IMR-90 (cell line): ENCODE results near the gene ADAP2. TPM values are rescaled to one million over a fixed set of nuclear protein-coding genes. Genes with fewer than 3 reads are reported as not detected.

Experiments
- ATAC-seq: fragments of 200-7000 bp; cut with Tn5 transposase; 2 replicates; pipeline ENCODE4 v1.9.1; 2020; ENCODE audit warnings: low read depth, mild to moderate bottlenecking, moderate library complexity
- BruUV-seq: library from RNA; stranded (reverse); fragments of 400-500 nt; replicated peaks from 2 replicates; lab custom pipeline; 2021; lab: Mats Ljungman, UMichigan
- CTCF ChIA-PET: fragments of 300-600 bp; formaldehyde crosslinking; extraction: SDS; loops from one replicate; lab custom pipeline; 2021; ENCODE audit warnings: antibody characterized with exemption; lab: Yijun Ruan, JAX
- POLR2A ChIA-PET: fragments of 300-600 bp; sonication (Branson Sonifier 250); formaldehyde crosslinking; loops from one replicate; lab custom pipeline; 2022; ENCODE audit warnings: antibody characterized with exemption; ENCODE audit not compliant: unreplicated experiment; lab: Charles Lee
- DNase-seq: peaks from one replicate; pipeline ENCODE4 v3.0.0; 2013
- H2AFZ ChIP-seq: replicated peaks from 2 replicates; pipeline ENCODE3; 2013; ENCODE audit warnings: low read length, mild to moderate bottlenecking; ENCODE audit not compliant: poor library complexity
- H2AK5ac ChIP-seq: 2 replicates; pipeline ENCODE4 v1.6.1; 2013; ENCODE audit warnings: low read depth, low read length, inconsistent platforms
- H2AK9ac ChIP-seq: replicated peaks from 2 replicates; pipeline ENCODE3; 2013; ENCODE audit warnings: mild to moderate bottlenecking, low read depth, low read length, moderate library complexity; ENCODE audit not compliant: poor library complexity
- H2BK120ac ChIP-seq: 2 replicates; pipeline ENCODE4 v1.6.1; 2013; ENCODE audit warnings: low read depth, low read length, inconsistent platforms
- H2BK15ac ChIP-seq: 3 replicates; pipeline ENCODE4 v1.6.1; 2013; ENCODE audit warnings: low read depth, low read length, inconsistent platforms
- H2BK20ac ChIP-seq: 2 replicates; pipeline ENCODE4 v1.6.1; 2013; ENCODE audit warnings: low read depth, mild to moderate bottlenecking, inconsistent platforms, low read length, moderate library complexity
- H2BK5ac ChIP-seq: 2 replicates; pipeline ENCODE4 v1.6.1; 2013; ENCODE audit warnings: mild to moderate bottlenecking, low read depth, low read length, inconsistent platforms; ENCODE audit not compliant: poor library complexity, severe bottlenecking
- H3K14ac ChIP-seq: replicated peaks from 2 replicates; pipeline ENCODE4 v1.6.1; 2013; ENCODE audit warnings: low read depth, low read length, inconsistent platforms
- H3K18ac ChIP-seq: 2 replicates; pipeline ENCODE4 v1.6.1; 2013; ENCODE audit warnings: low read depth, low read length, control low read depth
- H3K23ac ChIP-seq: 2 replicates; pipeline ENCODE4 v1.6.1; 2013; ENCODE audit warnings: low read depth, low read length, inconsistent platforms
- H3K27ac ChIP-seq: 2 replicates; pipeline ENCODE4 v1.5.1; 2013; ENCODE audit warnings: mild to moderate bottlenecking, control low read depth, low read length; ENCODE audit not compliant: insufficient read depth
- H3K27me3 ChIP-seq: 2 replicates; pipeline ENCODE4 v1.6.1; 2013; ENCODE audit warnings: low read length; ENCODE audit not compliant: control insufficient read depth, insufficient read depth
- H3K36me3 ChIP-seq: 2 replicates; pipeline ENCODE4 v1.6.1; 2013; ENCODE audit warnings: low read length, mixed read lengths; ENCODE audit not compliant: control insufficient read depth, insufficient read depth
- H3K4ac ChIP-seq: 2 replicates; pipeline ENCODE4 v1.6.1; 2013; ENCODE audit warnings: low read depth, low read length, inconsistent platforms
- H3K4me1 ChIP-seq: 2 replicates; pipeline ENCODE4 v1.6.1; 2013; ENCODE audit warnings: low read length, mixed read lengths; ENCODE audit not compliant: control insufficient read depth, insufficient read depth
- H3K4me2 ChIP-seq: 2 replicates; pipeline ENCODE4 v1.6.1; 2013; ENCODE audit warnings: low read depth, mild to moderate bottlenecking, control low read depth, low read length, moderate library complexity
- H3K4me3 ChIP-seq: 2 replicates; pipeline ENCODE4 v1.5.1; 2013; ENCODE audit warnings: low read depth, mild to moderate bottlenecking, control low read depth, low read length, moderate library complexity; ENCODE audit not compliant: insufficient read depth
- H3K56ac ChIP-seq: 2 replicates; pipeline ENCODE4 v1.6.1; 2013; ENCODE audit warnings: low read length, inconsistent platforms; ENCODE audit not compliant: insufficient read depth; ENCODE audit errors: extremely low read depth
- H3K79me1 ChIP-seq, 2 experiments: 2 replicates each; pipeline ENCODE4 v1.6.1; 2013; ENCODE audit warnings: low read length in 2 of 2, inconsistent platforms in 1 of 2, low read depth in 1 of 2
- H3K9ac ChIP-seq: 2 replicates; pipeline ENCODE4 v1.6.1; 2013; ENCODE audit warnings: low read depth, low read length, control low read depth
- H3K9me1 ChIP-seq: 2 replicates; pipeline ENCODE4 v1.6.1; 2013; ENCODE audit warnings: low read length, inconsistent platforms; ENCODE audit not compliant: insufficient read depth
- H3K9me3 ChIP-seq: 2 replicates; pipeline ENCODE4 v1.6.1; 2013; ENCODE audit warnings: low read length; ENCODE audit not compliant: control insufficient read depth, insufficient read depth
- H4K20me1 ChIP-seq: 2 replicates; pipeline ENCODE4 v1.6.1; 2013; ENCODE audit warnings: low read length, inconsistent platforms; ENCODE audit not compliant: insufficient read depth
- H4K5ac ChIP-seq: 2 replicates; pipeline ENCODE4 v1.6.1; 2013; ENCODE audit warnings: mild to moderate bottlenecking, low read depth, low read length, control low read depth
- H4K8ac ChIP-seq, 2 experiments: 2 replicates each; pipeline ENCODE4 v1.6.1; 2013; ENCODE audit warnings: low read depth in 2 of 2, low read length in 2 of 2, control low read depth in 1 of 2, inconsistent platforms in 1 of 2
- H4K91ac ChIP-seq: 2 replicates; pipeline ENCODE4 v1.6.1; 2013; ENCODE audit warnings: low read depth, low read length, inconsistent platforms; ENCODE audit not compliant: insufficient read depth
- CHD1 ChIP-seq: IDR thresholded peaks from 2 replicates; pipeline ENCODE4 v1.6.1; 2012; ENCODE audit warnings: low read depth, low read length, improper control_type of control experiment
- FOS ChIP-seq: fragments of 150-350 bp; IDR thresholded peaks from 2 replicates; pipeline ENCODE4 v1.6.1; 2016; ENCODE audit warnings: low read depth, low read length
- NFE2L2 ChIP-seq: fragments of 150-350 bp; IDR thresholded peaks from 2 replicates; pipeline ENCODE4 v1.6.1; 2016; ENCODE audit warnings: low read depth, mild to moderate bottlenecking, low read length
- dilution Hi-C: fragments of 300-500 bp; cut with HindIII; formaldehyde crosslinking; loops from one replicate; pipeline ENCODE4 v1.14.3; 2018; ENCODE audit warnings: low sequenced_read_pairs; ENCODE audit not compliant: unreplicated experiment
- in situ Hi-C: fragments of 300-500 bp; cut with MboI; formaldehyde crosslinking; loops from 3 replicates; pipeline ENCODE4 v1.14.3; 2019; ENCODE audit warnings: low sequenced_read_pairs, inconsistent platforms, mixed read lengths
- intact Hi-C: fragments of 100-400 bp; cut with micrococcal nuclease; formaldehyde crosslinking; loops from 2 replicates; pipeline ENCODE4 v1.10.0; 2022
- polyA plus RNA-seq, 3 experiments: library from polyadenylated mRNA; depleted of rRNA; stranded (reverse); fragments of >200 nt; gene quantifications; 2 replicates each; pipeline ENCODE4 v1.2.3, GENCODE V29; 2012; ENCODE audit warnings: low replicate concordance in 1 of 3
- total RNA-seq: library from RNA; depleted of rRNA; stranded (reverse); fragments of >200 nt; gene quantifications from 2 replicates; pipeline ENCODE4 v1.2.3, GENCODE V29; 2012

ADAP2 gene
- total and polyA plus RNA-seq, 2 of the 4 experiments (the other 2 are of a cell fraction) = 0.90 to 1.2 TPM

DNA sequence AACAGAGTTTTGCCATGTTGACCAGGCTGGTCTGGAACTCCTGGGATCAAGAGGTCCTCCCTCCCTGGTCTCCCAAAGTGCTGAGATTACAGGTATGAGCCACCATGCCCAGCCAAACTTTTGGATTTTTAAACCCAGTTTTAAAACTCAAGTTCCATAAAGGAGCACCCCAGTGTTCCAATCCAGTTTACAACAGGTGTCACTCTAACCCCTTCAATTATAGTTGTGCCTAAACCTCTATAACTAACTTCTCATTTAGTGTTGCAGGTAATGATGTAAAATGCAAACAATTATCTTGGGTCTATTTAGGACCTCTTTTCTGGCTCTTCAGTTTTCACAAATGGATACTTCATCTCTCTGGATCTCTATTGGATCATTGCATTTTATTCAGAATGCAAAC, 7.8 kb upstream of the ADAP2 start:
- no TSS peak for BruUV-seq
- Histone ChIP-seq H3K23ac (no peak overlapping the region), H3K79me1 (no peaks in the 10 kb centered on the region), H3K9me3 (no peaks in the 10 kb centered on the region), H2AK9ac (no peak overlapping the region), H3K9me1 (no peaks in the 10 kb centered on the region), H2BK20ac (no peak overlapping the region), H3K14ac (no peak overlapping the region), H4K91ac (no peak overlapping the region), H3K4me2 (no peak overlapping the region), H3K4me3 (no peak overlapping the region), H3K4ac (no peak overlapping the region), H3K27ac (no peak overlapping the region), H4K8ac (no peak overlapping the region), H2BK120ac (no peak overlapping the region), H4K20me1 (no peaks in the 10 kb centered on the region), H2AK5ac (no peak overlapping the region), H3K4me1 (no peaks in the 10 kb centered on the region), H3K9ac (no peak overlapping the region), H3K18ac (no peak overlapping the region), H2AFZ (no peak overlapping the region), H3K56ac (no peak overlapping the region), H3K36me3 (no peaks in the 10 kb centered on the region), H2BK15ac (no peak overlapping the region), H3K27me3 (no peaks in the 10 kb centered on the region), H4K5ac (no peak overlapping the region), H2BK5ac (no peak overlapping the region)
- in situ Hi-C loops (no loop called here), intact Hi-C loops (no loop called here), dilution Hi-C loops (no loop called here)
- TF ChIP-seq FOS (no peak), NFE2L2 (no peak), CHD1 (no peak)
- POLR2A ChIA-PET = no interaction called here
- CTCF ChIA-PET = no interaction called here
- DNase-seq (no peak), ATAC-seq (no peak)
